Measurements from ENCODE around the gene ANP32E.
"Not testable (repeated sequence)": the region's sequence is repeated elsewhere in the genome, so short reads cannot be mapped to it uniquely, and the experiment has no call there.

ANP32E gene

DNA sequence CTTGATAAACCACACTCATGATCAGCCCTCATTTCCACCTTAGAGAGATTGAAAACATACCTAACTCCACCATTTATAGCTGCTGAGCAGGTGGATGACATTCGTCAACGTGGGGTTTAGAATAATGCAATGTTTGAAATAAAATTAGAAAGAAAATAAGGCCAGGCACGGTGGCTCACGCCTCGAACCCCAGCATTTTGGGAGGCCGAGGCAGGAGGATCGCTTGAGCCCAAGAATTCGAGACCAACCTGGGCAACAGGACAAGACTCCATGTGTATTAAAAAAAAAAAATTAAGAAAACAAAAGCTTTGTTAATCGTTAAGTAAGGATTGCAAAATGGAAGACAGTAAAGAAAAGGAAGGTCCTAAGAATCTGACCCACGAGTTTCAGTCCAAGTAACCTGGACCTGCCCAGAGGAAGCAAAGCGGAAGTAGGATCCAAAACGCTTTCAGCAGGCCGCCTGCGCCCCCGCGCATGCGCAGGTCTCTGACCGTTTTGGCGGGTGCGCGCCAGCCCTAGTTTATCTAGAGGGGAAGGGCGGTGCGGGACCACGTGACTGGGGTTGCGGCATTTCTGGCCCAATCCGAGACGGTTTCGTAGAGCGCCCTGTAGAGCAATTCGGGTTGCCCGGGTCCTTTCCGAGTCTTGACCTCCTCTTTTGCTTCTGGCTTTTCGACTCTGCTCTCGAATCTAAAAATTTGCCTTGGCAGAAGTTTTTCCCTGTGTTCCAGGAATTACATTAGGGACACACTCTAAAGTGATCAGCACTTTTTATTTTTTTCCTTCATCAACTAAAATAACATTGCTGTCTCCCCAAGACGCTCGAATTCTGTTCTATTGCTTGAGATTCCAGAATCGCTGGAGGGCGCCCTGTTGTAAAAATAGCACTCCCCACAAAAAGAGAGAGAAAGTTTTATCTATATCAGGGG, 22.5 kb downstream of the ANP32E start:
- DNase-seq (ENCODE audit: low read depth) = peak; percentile 94

GRCh38 chr1:150212070-150212469, 23.8 kb downstream of the ANP32E start:
- DNase-seq (ENCODE audit: low read depth) = no peak

- no peak for DNase-seq (ENCODE audit: low read depth)
These were observed 25.2 kb downstream of the ANP32E start for GRCh38 chr1:150210706-150211105.

GRCh38 chr1:150210091-150210490, 25.8 kb downstream of the ANP32E start:
- DNase-seq (ENCODE audit: low read depth) = no peak

- DNase-seq (ENCODE audit: low read depth) = not testable (repeated sequence)
These were observed 27.5 kb downstream of the ANP32E start for GRCh38 chr1:150208460-150208859.

DNA sequence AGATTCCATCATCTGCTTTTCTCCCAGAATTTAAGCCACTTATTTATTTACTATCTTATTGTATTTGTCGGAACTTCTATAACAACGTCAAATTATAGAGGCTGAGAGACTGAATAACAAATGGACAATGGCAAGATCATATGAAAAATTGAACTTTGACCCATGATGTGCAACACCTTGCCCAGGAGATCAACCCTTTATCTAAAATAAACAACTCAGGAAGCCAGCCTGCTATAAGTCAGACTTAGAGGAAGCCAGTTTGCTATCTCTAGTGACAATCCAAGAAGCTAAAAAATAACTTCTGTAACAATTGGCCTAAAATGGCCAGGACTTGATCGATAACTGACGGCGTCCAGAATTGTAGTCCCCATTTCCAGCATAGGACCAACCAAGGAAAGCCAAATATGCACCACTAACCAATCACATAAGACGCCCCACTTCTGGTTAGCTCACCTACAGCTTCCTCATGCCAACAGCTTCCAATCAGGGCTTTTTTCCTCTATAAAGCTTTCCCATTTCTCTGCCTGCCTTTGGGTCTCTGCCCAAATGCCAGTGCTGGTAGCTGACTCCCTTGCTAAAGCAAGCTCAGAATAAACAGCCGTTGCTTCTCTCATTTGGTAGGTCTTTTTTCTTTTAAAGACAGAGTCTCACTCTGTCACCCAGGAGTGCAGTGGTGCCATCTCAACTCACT, 28.5 kb downstream of the ANP32E start:
- no peak for DNase-seq (ENCODE audit: low read depth)

- no peak for DNase-seq (ENCODE audit: low read depth)
These were observed 39.5 kb downstream of the ANP32E start for GRCh38 chr1:150196417-150196816.

DNA sequence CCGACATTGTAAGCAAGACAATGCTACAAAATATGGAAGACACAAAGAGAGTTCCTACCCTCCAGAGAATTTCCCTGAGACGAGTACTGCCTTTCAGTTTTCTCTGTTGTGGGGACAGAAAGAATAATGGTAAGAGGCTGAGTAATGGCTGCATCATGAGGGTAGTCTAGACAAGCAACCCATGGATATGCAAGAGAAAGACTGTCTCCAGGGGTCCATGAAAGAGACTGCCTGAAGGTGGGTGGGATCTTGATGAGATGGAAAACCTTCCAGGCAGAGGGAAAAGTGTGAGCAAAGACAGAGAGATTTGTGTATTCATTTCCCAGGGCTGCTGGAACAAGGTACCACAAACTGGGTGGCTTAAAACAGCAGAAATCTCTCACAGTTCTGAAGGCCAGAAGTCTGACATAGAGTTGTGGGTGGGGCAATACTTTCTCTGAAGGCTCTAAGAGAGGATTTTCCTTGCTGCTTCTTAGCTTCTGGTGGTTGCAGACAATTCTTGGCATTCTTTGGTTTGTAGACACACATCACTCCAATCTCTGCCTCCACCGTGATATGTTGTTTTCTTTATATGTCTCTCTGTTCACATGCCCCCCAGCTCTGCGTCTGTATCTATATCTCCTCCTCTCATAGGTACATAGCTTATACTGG, 41.4 kb downstream of the ANP32E start:
- peak; percentile 95 for DNase-seq (ENCODE audit: low read depth)

- DNase-seq (ENCODE audit: low read depth) = peak; percentile 92
These were observed 43.9 kb downstream of the ANP32E start for GRCh38 chr1:150192012-150192411.

DNA sequence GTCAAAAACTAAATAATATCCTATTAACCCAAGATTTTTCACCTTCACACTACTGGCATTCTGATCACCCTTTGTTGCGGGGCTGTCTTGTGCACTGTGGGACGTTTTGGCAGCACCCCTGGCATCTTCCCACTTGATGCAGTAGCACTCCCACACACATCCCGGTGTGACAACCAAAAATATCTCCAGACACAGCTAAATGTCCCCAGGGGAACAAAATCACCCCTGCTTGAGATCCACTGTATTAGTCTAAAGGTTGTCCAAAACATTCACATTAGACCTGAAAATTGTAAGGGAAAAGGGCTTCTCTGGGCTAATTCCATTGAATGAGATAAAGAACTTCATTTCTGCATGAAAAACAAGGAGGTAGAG, 48.4 kb downstream of the ANP32E start:
- DNase-seq (ENCODE audit: low read depth) = no peak

- DNase-seq (ENCODE audit: low read depth) = peak; percentile 75
These were observed 48.9 kb downstream of the ANP32E start for GRCh38 chr1:150186789-150187559.

GRCh38 chr1:150186438-150186788, 49.5 kb downstream of the ANP32E start:
- peak; percentile 25 for DNase-seq (ENCODE audit: low read depth)

- no peak for DNase-seq (ENCODE audit: low read depth)
These were observed 50.4 kb downstream of the ANP32E start for GRCh38 chr1:150185481-150185880.

DNA sequence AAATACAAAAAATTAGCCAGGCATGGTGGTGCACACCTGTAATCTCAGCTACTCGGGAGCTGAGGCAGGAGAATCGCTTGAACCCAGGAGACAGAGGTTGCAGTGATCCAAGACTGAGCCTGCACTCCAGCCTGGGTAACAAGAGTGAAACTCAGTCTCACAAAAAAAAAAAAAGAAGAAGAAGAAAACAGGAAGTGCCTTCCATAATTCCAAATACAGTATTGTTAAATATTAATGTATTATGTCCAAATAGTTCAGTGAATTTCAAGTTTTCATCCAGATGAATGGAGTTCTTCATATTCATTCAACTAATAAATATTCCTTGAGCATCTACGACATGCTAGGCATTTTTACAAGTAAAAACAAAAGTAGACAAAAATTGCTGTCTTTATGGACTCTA, 52.9 kb downstream of the ANP32E start:
- DNase-seq (ENCODE audit: low read depth) = no peak

- no peak for DNase-seq (ENCODE audit: low read depth)
These were observed 53.7 kb downstream of the ANP32E start for GRCh38 chr1:150182247-150182646.

DNA sequence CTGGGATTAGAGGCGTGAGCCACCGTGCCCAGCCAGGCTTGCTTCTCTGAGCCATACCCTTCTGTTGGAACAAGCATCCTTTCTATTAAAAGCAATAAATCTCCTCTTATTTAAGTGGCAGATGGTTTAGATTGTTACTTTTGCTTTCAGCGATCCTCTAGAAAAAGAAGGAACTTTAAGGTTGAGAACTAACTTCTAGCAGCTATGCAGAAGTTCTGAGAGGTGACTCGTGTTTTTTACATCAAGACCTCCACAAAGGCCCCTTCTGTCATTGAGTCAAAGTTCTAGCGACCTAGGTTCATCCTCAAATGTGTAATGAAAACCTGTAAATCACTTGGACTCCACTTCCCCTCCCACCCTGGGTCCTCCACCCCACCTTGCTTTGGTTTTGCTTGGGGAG, 55.4 kb downstream of the ANP32E start:
- no peak for DNase-seq (ENCODE audit: low read depth)

DNA sequence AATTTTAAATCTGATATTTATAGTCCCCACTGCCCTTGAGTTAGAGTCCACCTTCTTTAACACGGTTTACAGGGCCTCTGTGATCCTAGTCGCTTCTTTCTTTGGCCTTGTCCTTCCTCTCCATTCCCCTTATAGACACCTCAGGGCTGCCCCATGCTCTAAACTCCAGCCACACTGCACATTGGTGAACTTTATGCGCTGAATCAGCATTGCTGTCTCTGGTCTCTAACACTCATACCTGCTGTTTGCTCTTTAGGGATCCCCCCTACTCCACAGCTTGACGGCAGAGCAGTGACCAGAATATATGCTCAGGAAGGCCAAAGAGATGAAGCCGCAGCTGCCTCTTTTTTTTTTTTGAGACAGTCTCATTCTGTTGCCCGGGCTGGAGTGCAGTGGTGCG, 56.0 kb downstream of the ANP32E start:
- no peak for DNase-seq (ENCODE audit: low read depth)

DNA sequence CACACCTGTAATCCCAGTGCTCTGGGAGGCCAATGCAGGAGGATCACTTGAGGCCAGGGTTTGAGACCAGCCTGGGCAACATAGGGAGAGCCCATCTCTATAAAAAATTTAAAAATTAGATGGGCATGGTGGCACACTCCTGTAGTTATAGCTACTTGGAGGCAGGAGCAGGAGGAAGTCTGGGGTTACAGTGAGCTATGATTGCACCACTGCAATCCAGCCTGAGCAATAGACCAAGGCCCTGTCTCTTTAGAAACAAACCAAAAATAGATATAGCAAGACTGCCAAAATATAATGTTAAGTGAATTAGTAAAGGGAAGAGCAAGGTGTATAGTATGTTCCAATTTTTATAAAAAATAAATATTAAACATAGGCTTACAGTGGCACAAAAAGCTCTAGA, 57.4 kb downstream of the ANP32E start:
- DNase-seq (ENCODE audit: low read depth) = no peak

DNA sequence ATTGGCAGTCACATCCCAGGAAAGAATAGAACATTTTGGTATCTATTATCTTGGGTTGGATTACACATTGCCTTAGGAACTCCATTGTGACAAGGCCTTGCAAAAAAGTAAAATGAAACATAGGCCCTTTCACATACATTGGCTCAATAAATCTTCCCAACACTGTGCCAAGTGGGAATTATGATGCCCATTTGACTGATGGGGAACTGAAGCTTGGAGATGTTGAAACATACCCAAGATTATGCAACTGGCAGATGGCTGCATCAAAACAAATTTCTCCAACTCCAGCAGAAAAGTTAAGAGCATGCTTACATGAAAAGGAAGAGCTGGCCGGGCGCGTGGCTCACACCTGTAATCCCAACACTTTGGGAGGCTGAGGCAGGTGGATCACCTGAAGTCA, 59.3 kb downstream of the ANP32E start:
- no peak for DNase-seq (ENCODE audit: low read depth)

GRCh38 chr1:150173141-150173585, 62.7 kb downstream of the ANP32E start:
- DNase-seq (ENCODE audit: low read depth) = no peak

DNA sequence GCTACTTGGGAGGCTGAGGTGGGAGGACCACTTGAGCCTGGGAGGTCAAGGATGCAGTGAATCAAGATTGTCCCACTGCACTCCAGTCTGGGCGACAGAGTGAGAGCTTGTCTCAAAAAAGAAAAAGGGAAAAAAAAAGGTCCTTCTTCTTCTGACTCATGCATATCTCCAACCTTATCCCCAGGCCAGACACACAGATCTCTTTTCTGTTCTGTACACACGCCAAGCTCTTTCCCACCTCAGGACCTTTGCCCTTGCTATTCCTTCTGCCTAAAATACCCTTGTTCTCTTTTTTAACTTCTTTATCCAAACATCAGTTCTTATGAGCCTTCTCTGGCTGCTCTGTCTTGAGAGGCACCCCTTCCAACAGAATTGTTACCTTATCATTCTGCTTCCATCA, 64.1 kb downstream of the ANP32E start:
- DNase-seq (ENCODE audit: low read depth) = no peak

GRCh38 chr1:150168960-150169601, 66.8 kb downstream of the ANP32E start:
- DNase-seq (ENCODE audit: low read depth) = peak; percentile 57

Data from iris pigment epithelial cell (primary cell).